Natural killer cell (primary cell): ENCODE measurements around the gene SRP14. TPM values are rescaled to one million over a fixed set of nuclear protein-coding genes. Genes with fewer than 3 reads are reported as not detected.
"Not testable (repeated sequence)": the region's sequence is repeated elsewhere in the genome, so short reads cannot be mapped to it uniquely, and the experiment has no call there.

Experiments used
- ATAC-seq, 3 donors: fragments of 150-1000 bp in 2 of 3; fragments of 200-7000 bp in 1 of 3; cut with Tn5 transposase; 1 replicate in 1 of 3; 2 replicates in 2 of 3; pipeline ENCODE4 v1.10.0; 2021; ENCODE audit warnings: mild to moderate bottlenecking in 2 of 3, moderate library complexity in 2 of 3
- DNase-seq, 2 donors: peaks; one replicate each; pipeline versions ENCODE4 v3.0.0 to v3.0.0-alpha.2; 2013 to 2021; ENCODE audit warnings: mixed read lengths in 1 of 2
- H3K27ac ChIP-seq: one replicate; pipeline ENCODE4 v1.5.1; 2013; ENCODE audit warnings: mild to moderate bottlenecking, low read length
- H3K27me3 ChIP-seq: one replicate; pipeline ENCODE4 v1.6.1; 2013; ENCODE audit warnings: low read length; ENCODE audit not compliant: control insufficient read depth, insufficient read depth
- H3K36me3 ChIP-seq: one replicate; pipeline ENCODE4 v1.6.1; 2013; ENCODE audit warnings: low read length; ENCODE audit not compliant: control insufficient read depth, insufficient read depth
- H3K4me1 ChIP-seq: one replicate; pipeline ENCODE4 v1.6.1; 2013; ENCODE audit warnings: low read length; ENCODE audit not compliant: control insufficient read depth, insufficient read depth
- H3K4me3 ChIP-seq: one replicate; pipeline ENCODE4 v1.5.1; 2013; ENCODE audit warnings: low read length
- H3K9me3 ChIP-seq: one replicate; pipeline ENCODE4 v1.6.1; 2013; ENCODE audit warnings: low read length; ENCODE audit not compliant: control insufficient read depth, insufficient read depth
- H3K27ac Mint-ChIP-seq, 2 donors: one replicate each; pipeline ENCODE4 v1.8.0; 2022; ENCODE audit warnings: mild to moderate bottlenecking in 2 of 2, mixed read lengths in 2 of 2, moderate library complexity in 1 of 2
- H3K27me3 Mint-ChIP-seq, 2 donors: one replicate each; pipeline ENCODE4 v1.8.0; 2022; ENCODE audit warnings: low read depth in 2 of 2, mixed read lengths in 2 of 2
- H3K36me3 Mint-ChIP-seq: one replicate; pipeline ENCODE4 v1.8.0; 2022; ENCODE audit warnings: mixed read lengths
- H3K4me1 Mint-ChIP-seq, 2 donors: one replicate each; pipeline ENCODE4 v1.8.0; 2022; ENCODE audit warnings: mixed read lengths in 2 of 2
- H3K4me3 Mint-ChIP-seq: one replicate; pipeline ENCODE4 v1.8.0; 2022; ENCODE audit warnings: mild to moderate bottlenecking, moderate library complexity, mixed read lengths
- H3K9me3 Mint-ChIP-seq, 2 donors: one replicate each; pipeline ENCODE4 v1.8.0; 2022; ENCODE audit warnings: mixed read lengths in 2 of 2
- CTCF ChIP-seq: fragments of 200-600 bp; IDR thresholded peaks from one replicate; pipeline ENCODE4 v1.8.0; 2022; ENCODE audit warnings: antibody characterized with exemption
- WGBS: methylation state at CpG from one replicate; pipeline ENCODE4 v1.1.7; 2013; ENCODE audit warnings: missing lambda C conversion rate; ENCODE audit not compliant: insufficient coverage; 5-methylcytosine and 5-hydroxymethylcytosine counted together
- intact Hi-C: fragments of 100-400 bp; cut with micrococcal nuclease; formaldehyde crosslinking; loops from one replicate; pipeline ENCODE4 v1.14.2; 2022
- total RNA-seq, 4 donors: library from RNA; stranded (reverse); fragments of 120-200 nt in 1 of 4; gene quantifications; one replicate each; pipeline versions ENCODE4 v1.2.3 to v1.2.4, GENCODE V29; 2013 to 2022

The SRP14 gene
- total RNA-seq, 3 donors from 2014 or later (not counting 1 experiment from before 2014, with no cell fraction given): 126 to 143 (median 127) TPM

DNA sequence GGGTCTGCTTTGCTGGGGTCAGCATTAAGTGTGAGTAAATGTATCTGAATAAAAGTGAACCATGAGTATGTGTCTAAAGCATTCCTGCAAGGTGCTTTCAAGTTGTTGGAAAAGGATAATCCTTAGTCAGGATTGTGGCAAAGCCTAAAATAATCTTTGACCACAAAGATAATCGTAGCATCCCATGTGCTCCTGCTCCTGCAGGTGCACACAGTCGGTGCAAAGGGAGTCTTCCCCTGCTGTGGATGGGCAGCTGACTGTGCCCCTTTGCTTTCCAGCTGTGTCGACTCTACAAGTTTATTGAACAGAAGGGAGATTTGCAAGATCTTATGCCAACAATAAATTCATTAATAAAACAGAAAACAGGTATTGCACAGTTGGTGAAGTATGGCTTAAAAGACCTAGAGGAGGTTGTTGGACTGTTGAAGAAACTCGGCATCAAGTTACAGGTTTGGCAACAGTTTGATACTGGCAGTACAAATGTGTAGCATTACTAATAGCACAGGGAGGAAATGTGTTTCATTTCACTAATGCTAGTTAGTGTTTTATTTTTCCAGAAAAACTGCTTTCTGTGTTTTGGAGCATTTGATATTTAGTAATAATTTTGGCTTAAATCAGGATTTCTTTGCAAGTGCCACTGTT is 22.6 kb downstream of the SRP14 start:
- peaks cover 30% of the 10 kb centered on the region for H3K36me3 ChIP-seq
- no peak overlapping the region for H3K27ac Mint-ChIP-seq
- no peaks in the 10 kb centered on the region for H3K27me3 Mint-ChIP-seq
- H3K4me3 ChIP-seq: no peak overlapping the region
- ATAC-seq (no peak), DNase-seq (no peak)
- H3K4me1 ChIP-seq: no peaks in the 10 kb centered on the region
- WGBS: 89% methylated on average over 4 of the region's 4 CpGs
- H3K4me1 Mint-ChIP-seq: no peaks in the 10 kb centered on the region
- no peaks in the 10 kb centered on the region for H3K27me3 ChIP-seq
- no peak for TF ChIP-seq CTCF
- intact Hi-C loops: no loop called here
- H3K4me3 Mint-ChIP-seq: no peak overlapping the region
- no peak overlapping the region for H3K27ac ChIP-seq
- no peaks in the 10 kb centered on the region for H3K9me3 Mint-ChIP-seq
- peaks cover 23% of the 10 kb centered on the region for H3K36me3 Mint-ChIP-seq
- peaks cover 5% of the 10 kb centered on the region for H3K9me3 ChIP-seq

DNA sequence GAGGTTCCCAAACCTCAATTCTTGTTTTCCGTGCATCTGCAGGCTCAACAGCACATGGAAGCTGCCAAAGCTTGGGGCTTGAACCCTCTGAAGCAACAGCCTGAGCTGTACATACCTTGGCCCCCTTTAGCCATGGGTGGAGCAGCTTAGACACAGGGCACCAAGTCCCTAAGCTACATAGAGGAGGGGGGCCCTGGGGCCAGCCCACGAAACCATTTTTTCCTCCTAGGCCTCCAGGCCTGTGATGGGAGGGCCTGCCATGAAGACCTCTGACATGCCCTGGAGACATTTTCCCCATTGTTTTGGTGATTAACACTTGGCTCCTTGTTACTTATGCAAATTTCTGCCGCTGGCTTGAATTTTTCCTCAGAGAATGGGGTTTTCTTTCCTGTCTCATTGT is 24.6 kb downstream of the SRP14 start:
- Histone ChIP-seq H3K9me3 (peaks cover 5% of the 10 kb centered on the region), H3K4me1 (no peaks in the 10 kb centered on the region), H3K4me3 (no peak overlapping the region), H3K36me3 (peaks cover 23% of the 10 kb centered on the region), H3K27me3 (no peaks in the 10 kb centered on the region), H3K27ac (no peak overlapping the region)
- ATAC-seq (no peak), DNase-seq (no peak)
- peaks cover 16% of the 10 kb centered on the region for H3K36me3 Mint-ChIP-seq
- no peak for TF ChIP-seq CTCF
- H3K27ac Mint-ChIP-seq: no peak overlapping the region
- no peaks in the 10 kb centered on the region for H3K9me3 Mint-ChIP-seq
- H3K4me3 Mint-ChIP-seq: no peak overlapping the region
- WGBS: 94% methylated on average over 3 of the region's 3 CpGs
- H3K4me1 Mint-ChIP-seq: no peaks in the 10 kb centered on the region
- H3K27me3 Mint-ChIP-seq: no peaks in the 10 kb centered on the region
- intact Hi-C loops: no loop called here

DNA sequence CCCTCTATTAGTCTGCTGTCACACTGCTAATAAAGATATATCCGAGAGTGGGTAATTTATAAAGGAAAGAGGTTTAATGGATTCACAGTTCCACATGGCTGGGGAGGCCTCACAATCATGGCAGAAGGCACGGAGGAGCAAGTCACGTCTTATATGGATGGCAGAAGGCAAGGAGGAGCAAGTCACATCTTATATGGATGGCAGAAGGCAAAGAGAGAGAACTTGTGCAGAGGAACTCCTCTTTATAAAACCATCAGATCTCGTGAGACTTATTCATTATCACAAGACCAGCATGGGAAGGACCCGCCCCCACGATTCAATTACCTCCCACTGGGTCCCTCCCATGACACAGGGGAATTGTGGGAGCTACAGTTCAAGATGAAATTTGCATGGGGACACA is 25.6 kb downstream of the SRP14 start:
- H3K4me1 ChIP-seq, H3K4me1 Mint-ChIP-seq, H3K27me3 Mint-ChIP-seq, intact Hi-C loops, H3K27ac Mint-ChIP-seq, ATAC-seq, H3K9me3 Mint-ChIP-seq, H3K27me3 ChIP-seq, H3K27ac ChIP-seq, DNase-seq, H3K4me3 ChIP-seq, H3K9me3 ChIP-seq, H3K4me3 Mint-ChIP-seq: not testable (repeated sequence)
- peaks cover 21% of the 10 kb centered on the region for H3K36me3 Mint-ChIP-seq
- H3K36me3 ChIP-seq: peaks cover 21% of the 10 kb centered on the region
- WGBS: 96% methylated on average over 6 of the region's 6 CpGs

DNA sequence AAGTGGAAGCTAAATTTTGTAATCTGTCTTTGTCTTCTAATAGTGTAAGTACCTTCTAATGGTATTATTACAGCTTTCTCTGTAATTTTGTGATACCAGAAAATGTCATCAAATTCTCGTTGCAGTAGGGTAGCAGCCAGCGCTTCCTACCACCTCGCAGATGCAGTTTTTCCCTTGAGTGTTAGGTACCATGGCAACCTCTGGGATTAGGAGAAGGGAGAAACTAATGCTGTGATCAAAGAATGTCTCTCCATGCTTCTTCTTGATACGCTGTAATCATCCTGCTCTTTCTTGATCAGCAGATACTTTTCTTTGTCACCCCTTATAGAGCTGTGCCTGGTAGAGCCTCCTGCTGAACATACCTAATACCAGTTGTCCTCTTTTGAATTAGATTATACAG is 27.7 kb downstream of the SRP14 start:
- intact Hi-C loops: no loop called here
- Mint-ChIP-seq H3K36me3 (peaks cover 26% of the 10 kb centered on the region), H3K27me3 (no peaks in the 10 kb centered on the region), H3K4me3 (no peak overlapping the region), H3K4me1 (no peaks in the 10 kb centered on the region), H3K27ac (no peak overlapping the region), H3K9me3 (no peaks in the 10 kb centered on the region)
- Histone ChIP-seq H3K27me3 (no peaks in the 10 kb centered on the region), H3K9me3 (peaks cover 5% of the 10 kb centered on the region), H3K27ac (no peak overlapping the region), H3K36me3 (peaks cover 31% of the 10 kb centered on the region), H3K4me1 (no peaks in the 10 kb centered on the region), H3K4me3 (no peak overlapping the region)
- WGBS: 88% methylated on average over 4 of the region's 4 CpGs
- TF ChIP-seq CTCF: no peak
- DNase-seq (no peak), ATAC-seq (no peak)
